Caco-2 (cell line): ENCODE measurements around the gene CENPP. TPM values are rescaled to one million over a fixed set of nuclear protein-coding genes. Genes with fewer than 3 reads are reported as not detected.

ENCODE experiments used
- BruUV-seq: library from RNA; stranded (reverse); fragments of 400-500 nt; replicated peaks from 2 replicates; lab custom pipeline; 2021; lab: Mats Ljungman, UMichigan
- CTCF ChIA-PET: fragments of 300-600 bp; sonication (Branson Sonifier 250); formaldehyde crosslinking; loops from one replicate; lab custom pipeline; 2022; ENCODE audit warnings: antibody characterized with exemption; lab: Charles Lee
- POLR2A ChIA-PET: fragments of 300-600 bp; sonication (Branson Sonifier 250); formaldehyde crosslinking; loops from one replicate; lab custom pipeline; 2022; ENCODE audit warnings: antibody characterized with exemption; lab: Charles Lee
- DNase-seq, 2 experiments: peaks; one replicate each; pipeline versions ENCODE4 v3.0.0 to v3.0.0-alpha.2; 2020 to 2022
- H3K27me3 ChIP-seq: replicated peaks from 2 replicates; pipeline ENCODE4 v1.6.0; 2011; ENCODE audit warnings: low read length; ENCODE audit not compliant: control insufficient read depth, insufficient read depth
- H3K36me3 ChIP-seq: 2 replicates; pipeline ENCODE4 v1.5.1; 2011; ENCODE audit warnings: low read length; ENCODE audit not compliant: control insufficient read depth, insufficient read depth
- H3K4me1 ChIP-seq: fragments of 250-450 bp; sonication (Bioruptor Pico); 2 replicates; pipeline ENCODE4 v1.5.1; 2020; ENCODE audit warnings: mild to moderate bottlenecking
- H3K4me3 ChIP-seq: 2 replicates; pipeline ENCODE4 v1.5.1; 2011; ENCODE audit warnings: low read depth, mild to moderate bottlenecking, control low read depth, low read length
- H3K9me3 ChIP-seq: fragments of 250-450 bp; sonication (Bioruptor Pico); 2 replicates; pipeline ENCODE4 v1.5.1; 2020; ENCODE audit warnings: mild to moderate bottlenecking, moderate library complexity
- H3K27ac Mint-ChIP-seq: one replicate; pipeline ENCODE4 v1.8.0; 2022; ENCODE audit warnings: mixed read lengths; ENCODE audit not compliant: unreplicated experiment
- H3K27me3 Mint-ChIP-seq: one replicate; pipeline ENCODE4 v1.8.0; 2022; ENCODE audit warnings: mixed read lengths; ENCODE audit not compliant: insufficient read depth, unreplicated experiment
- H3K36me3 Mint-ChIP-seq: one replicate; pipeline ENCODE4 v1.8.0; 2022; ENCODE audit warnings: mild to moderate bottlenecking, mixed read lengths; ENCODE audit not compliant: insufficient read depth, unreplicated experiment
- H3K4me1 Mint-ChIP-seq: one replicate; pipeline ENCODE4 v1.8.0; 2022; ENCODE audit warnings: low read depth, mixed read lengths; ENCODE audit not compliant: unreplicated experiment
- H3K4me3 Mint-ChIP-seq: one replicate; pipeline ENCODE4 v1.8.0; 2022; ENCODE audit warnings: mild to moderate bottlenecking, moderate library complexity, mixed read lengths; ENCODE audit not compliant: unreplicated experiment
- H3K9me3 Mint-ChIP-seq: one replicate; pipeline ENCODE4 v1.8.0; 2022; ENCODE audit warnings: mixed read lengths; ENCODE audit not compliant: unreplicated experiment
- intact Hi-C: fragments of 100-400 bp; cut with micrococcal nuclease; formaldehyde crosslinking; loops from one replicate; pipeline ENCODE4 v1.10.0; 2022; ENCODE audit not compliant: unreplicated experiment
- microRNA-seq: library from miRNA; unstranded; fragments of <30 nt; microRNA quantifications from one replicate; pipeline ENCODE4 v1.2.0, GENCODE V29; 2022
- total RNA-seq: library from RNA; stranded (reverse); gene quantifications from 2 replicates; pipeline ENCODE4 v1.2.3, GENCODE V29; 2022
- TF ChIP-seq, protein P1 (sequence below), 2 experiments: fragments of 200-600 bp in 1 of 2; IDR thresholded peaks; 1 replicate in 1 of 2; 2 replicates in 1 of 2; pipeline versions ENCODE4 v1.5.1 to v1.8.0; 2011 to 2022; ENCODE audit warnings: antibody characterized with exemption in 1 of 2, control low read depth in 1 of 2, inconsistent platforms in 1 of 2, low read depth in 1 of 2, low read length in 1 of 2, mild to moderate bottlenecking in 1 of 2, moderate library complexity in 1 of 2; ENCODE audit not compliant: insufficient read depth in 1 of 2, severe bottlenecking in 1 of 2, unreplicated experiment in 1 of 2

CENPP gene
- total RNA-seq, 1 experiment from 2014 or later: 7.6 TPM

DNA sequence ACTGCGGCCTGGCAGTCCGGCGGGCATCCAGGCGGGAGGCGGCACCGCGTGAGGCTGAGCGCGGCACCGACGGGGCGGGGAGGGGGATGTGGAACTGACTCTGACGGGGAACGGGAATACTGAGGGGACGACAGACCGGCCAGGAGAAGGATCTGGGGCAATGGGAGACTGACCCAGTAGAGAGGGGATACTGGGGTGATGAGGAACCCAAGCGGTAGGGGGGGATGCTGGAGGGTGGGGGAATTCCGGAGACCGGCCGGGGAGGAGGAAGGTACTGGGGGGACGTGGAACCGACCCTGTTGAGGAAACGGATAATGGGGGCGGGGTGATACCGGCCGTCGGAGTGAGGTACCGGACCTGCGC lies 343.8 kb downstream of the CENPP start:
- TF ChIP-seq, protein P1, sequence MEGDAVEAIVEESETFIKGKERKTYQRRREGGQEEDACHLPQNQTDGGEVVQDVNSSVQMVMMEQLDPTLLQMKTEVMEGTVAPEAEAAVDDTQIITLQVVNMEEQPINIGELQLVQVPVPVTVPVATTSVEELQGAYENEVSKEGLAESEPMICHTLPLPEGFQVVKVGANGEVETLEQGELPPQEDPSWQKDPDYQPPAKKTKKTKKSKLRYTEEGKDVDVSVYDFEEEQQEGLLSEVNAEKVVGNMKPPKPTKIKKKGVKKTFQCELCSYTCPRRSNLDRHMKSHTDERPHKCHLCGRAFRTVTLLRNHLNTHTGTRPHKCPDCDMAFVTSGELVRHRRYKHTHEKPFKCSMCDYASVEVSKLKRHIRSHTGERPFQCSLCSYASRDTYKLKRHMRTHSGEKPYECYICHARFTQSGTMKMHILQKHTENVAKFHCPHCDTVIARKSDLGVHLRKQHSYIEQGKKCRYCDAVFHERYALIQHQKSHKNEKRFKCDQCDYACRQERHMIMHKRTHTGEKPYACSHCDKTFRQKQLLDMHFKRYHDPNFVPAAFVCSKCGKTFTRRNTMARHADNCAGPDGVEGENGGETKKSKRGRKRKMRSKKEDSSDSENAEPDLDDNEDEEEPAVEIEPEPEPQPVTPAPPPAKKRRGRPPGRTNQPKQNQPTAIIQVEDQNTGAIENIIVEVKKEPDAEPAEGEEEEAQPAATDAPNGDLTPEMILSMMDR (IDR thresholded peaks at IDR 0.05; ENCODE audit: insufficient read depth in 1 of 2, low read depth in 1 of 2, low read length in 1 of 2, severe bottlenecking in 1 of 2, unreplicated experiment in 1 of 2): no peak
- intact Hi-C loops: no loop called here
- H3K27ac Mint-ChIP-seq: no peak overlapping the region
- POLR2A ChIA-PET: interaction anchor here (1.0 kb wide), 1 partner anchor 344 kb away, joined by 3 read pairs; the partner anchor contains the start of gene CENPP
- H3K36me3 Mint-ChIP-seq: no peaks in the 10 kb centered on the region
- no TSS peak for BruUV-seq
- CTCF ChIA-PET: interaction anchor here (1.2 kb wide), 1 partner anchor 17 kb away, joined by 4 read pairs; no protein-coding TSS in a partner anchor
- Histone ChIP-seq H3K4me3 (peak overlapping the region; percentile 75), H3K36me3 (no peaks in the 10 kb centered on the region), H3K27me3 (no peaks in the 10 kb centered on the region), H3K9me3 (no peaks in the 10 kb centered on the region), H3K4me1 (0 out of 2 replicates have a peak, but pooled peaks cover 6% of the 10 kb centered on the region)
- H3K4me1 Mint-ChIP-seq: peaks cover 6% of the 10 kb centered on the region
- DNase-seq: peak in 1 of 2 experiments; percentile 13
- no peaks in the 10 kb centered on the region for H3K9me3 Mint-ChIP-seq
- no peaks in the 10 kb centered on the region for H3K27me3 Mint-ChIP-seq
- peak overlapping the region; percentile 76 for H3K4me3 Mint-ChIP-seq

Small RNA genes within 50 kb of the gene (microRNA-seq; reads per million reads assigned to microRNA genes)
- gene MIR3651 (1.7 reads per million), gene MIR4670 (not detected)

Other genes with a start within 250 kb of the CENPP start
- gene SPTLC1, start 210.5 kb upstream of the CENPP start, total RNA-seq: 43.6 and 46.0 TPM in 2 replicates
- gene IARS1, start 32.3 kb upstream of the CENPP start, total RNA-seq: 127 and 138 TPM in 2 replicates
- gene NOL8, start 603 bp upstream of the CENPP start, total RNA-seq: 22.3 and 29.4 TPM in 2 replicates
- not detected in 2 replicates for gene OGN, start 78.6 kb downstream of the CENPP start, total RNA-seq
- gene OMD, start 98.5 kb downstream of the CENPP start, total RNA-seq: not detected in 2 replicates
- not detected in 2 replicates for gene ASPN, start 156.6 kb downstream of the CENPP start, total RNA-seq
- not detected in 2 replicates for gene ECM2, start 210.0 kb downstream of the CENPP start, total RNA-seq